Putamen (tissue), 1 donor: ENCODE results near the gene BICDL2.

Source experiments
- DNase-seq: peaks from one replicate; pipeline ENCODE4 v3.0.0-alpha.2; 2016; ENCODE audit warnings: low spot score

BICDL2 gene

DNA sequence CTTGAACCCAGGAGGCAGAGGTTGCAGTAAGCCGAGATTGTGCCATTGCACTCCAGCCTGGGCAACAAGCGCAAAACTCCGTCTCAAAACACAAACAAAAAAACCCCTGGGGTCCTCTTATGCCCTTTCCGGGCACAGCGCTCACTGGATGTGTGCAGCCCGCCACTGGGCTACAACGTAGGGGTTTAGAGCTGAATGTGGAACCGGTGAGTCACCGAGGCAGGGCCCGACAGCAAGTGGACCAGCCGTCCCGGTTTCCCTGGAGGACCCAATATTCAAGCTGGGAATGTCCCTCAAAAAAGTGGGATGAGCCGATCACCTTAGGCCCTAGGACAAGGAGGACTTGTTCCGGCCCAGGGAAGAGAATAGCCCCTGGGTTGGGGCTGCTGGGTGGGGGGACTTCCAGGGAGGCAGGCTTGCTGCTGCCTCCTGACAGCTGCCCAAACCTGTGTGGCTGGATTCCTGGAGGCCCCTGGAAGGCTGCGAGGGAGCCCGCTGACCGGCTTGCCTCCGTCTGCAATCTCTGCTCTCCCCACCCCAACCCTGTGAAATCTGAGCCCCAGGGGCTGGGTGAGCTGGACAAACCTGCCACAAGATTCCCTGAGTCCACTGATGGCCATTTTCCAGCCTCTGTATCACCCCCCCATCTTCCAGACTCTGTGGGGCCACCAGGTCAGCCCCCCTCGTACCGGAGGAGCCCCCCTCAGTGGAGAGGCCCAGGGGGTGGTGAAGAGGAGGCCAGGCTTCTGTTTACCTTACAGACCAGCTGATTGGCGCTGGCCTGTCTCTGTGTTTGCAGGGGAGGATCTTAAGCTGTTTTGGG lies 27.0 kb downstream of the BICDL2 start:
- DNase-seq: no peak

DNA sequence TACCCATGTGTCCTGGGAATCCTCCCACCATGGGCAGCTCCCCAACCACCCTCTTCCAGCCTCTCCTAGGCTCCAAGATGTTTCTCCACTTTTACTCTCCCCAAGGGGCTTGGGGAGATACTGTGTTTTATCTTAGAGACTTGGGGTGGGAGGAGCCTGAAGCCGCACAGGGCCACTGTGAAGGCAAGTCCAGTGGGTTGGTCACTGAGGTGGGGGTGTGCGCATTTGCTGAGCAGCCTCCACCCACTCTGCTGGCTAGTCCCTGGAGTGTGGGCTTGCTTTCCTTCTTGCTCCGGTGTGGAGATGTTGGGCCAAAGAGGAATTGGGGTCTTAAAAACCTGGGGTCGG lies 28.1 kb downstream of the BICDL2 start:
- DNase-seq: no peak

DNA sequence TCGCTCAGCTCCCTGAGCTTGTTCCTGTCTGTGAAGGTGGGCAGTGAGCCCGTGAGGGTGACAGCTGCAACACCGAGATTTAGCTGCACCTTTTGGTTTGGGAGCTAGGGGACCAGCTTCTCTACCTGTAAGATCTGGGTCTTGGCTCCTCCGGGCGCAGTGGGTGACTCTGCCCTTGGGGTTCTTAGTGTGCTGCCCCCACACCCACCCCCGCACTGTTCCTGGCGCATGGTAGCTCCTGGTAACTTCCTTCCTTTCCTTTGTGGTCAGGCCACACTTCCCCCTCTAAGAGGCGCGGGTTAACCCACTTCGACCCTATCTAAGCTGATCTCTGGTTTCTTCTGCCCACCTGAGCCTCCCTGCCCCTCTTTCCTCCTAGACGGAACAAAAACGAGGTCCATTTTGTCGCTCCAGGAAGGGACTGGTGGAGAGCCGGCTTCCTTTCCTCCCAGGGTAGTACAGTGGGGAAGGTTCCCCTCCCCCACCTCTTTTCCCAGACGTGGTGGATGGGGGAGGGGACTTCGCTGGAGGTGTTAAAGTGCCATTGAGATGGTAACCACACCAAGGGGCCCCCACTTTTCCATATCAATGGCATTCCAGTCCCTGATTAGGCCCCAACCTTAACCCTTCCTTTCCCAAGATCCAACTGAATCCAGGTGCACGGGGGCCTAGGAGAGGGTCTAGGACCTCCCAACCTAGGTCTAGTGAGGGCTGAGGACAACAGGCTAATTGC lies 28.6 kb downstream of the BICDL2 start:
- no peak for DNase-seq

DNA sequence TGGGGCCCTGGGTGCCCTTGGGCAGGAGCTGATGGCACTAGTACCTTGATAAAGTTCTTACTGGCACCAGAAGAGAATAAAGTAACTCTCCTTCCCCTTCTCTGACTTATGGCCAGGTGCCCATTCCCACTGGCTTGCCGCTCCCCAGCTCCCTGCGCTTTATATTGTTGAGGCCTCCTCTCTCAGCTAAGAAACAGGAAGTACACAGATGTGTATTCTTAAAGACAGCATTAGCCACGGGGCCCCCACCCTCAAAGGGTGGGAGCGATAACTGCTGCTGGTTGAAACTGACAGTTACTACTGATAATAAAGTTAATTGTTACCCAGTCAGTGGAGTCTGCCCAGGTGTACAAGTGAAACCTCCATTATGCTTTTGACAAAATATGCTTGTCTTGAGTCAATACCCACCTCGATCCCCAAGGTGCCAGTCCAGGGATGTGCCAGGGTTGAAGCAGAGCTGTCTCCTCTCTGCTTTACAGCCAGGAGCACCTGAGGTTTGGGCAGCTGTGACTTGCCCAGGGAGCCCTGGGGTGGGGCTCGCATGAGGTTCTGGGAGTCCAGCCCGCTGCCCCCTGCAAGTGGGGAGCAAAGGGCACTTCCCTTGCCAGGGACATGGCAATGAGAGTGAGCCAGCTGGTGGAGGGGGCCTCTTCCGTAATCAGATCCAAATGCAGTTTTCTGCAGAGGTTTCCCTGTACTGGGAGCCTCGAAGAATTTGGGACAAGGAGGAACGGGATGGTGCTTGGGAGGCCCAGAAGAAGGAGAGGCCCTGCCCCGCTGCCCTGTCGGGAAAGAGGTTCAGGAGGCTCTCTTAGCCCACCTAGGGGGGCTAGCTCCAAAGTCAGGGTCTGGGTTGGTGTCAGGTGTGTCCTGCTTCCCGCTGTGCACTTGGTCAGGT lies 29.4 kb downstream of the BICDL2 start:
- DNase-seq: no peak

DNA sequence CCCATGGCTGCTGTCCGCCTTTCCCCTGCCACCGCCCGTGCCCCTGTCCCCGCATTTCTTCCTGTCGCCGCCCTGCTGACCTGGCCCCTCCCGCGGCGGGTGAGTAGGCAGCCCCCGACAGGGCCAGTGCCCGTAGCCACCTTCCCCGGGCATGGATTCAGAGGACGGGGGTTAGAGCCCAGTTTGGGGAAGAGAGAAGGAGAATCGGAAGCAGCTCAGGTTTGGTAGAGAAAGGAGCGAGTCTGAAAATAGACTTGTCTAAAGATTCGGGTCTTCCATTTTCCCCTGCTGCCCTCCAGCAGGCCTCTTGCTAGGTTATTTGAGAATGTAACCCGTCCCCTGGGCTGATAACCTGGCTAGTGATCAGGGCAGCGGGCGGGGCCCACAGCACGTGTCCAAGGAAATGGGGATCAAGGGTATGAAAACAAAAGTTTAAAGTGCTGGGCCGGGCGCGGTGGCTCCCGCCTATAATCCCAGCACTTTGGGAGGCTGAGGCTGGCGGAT lies 31.9 kb downstream of the BICDL2 start:
- no peak for DNase-seq

DNA sequence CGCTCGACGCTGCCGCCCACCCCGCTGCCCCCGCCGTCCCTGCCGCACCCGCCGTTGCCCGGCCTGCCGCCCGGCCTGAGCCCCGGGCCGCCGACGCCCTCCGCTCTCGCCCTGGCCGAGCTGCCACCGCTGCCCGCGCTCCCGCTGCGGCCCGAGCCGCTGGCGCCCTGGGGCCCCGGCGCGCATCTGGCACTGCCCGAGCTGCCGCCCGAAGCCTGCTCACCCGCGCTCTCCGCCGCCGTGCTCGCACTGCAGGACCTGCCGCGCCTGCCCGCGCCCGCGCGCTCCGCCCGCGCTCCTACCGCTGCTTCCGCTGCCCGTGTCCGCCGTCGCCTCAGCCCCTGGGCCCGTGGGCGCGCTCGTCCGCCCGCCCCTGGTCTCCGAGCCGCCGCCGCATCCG lies 32.4 kb downstream of the BICDL2 start:
- DNase-seq: no peak

DNA sequence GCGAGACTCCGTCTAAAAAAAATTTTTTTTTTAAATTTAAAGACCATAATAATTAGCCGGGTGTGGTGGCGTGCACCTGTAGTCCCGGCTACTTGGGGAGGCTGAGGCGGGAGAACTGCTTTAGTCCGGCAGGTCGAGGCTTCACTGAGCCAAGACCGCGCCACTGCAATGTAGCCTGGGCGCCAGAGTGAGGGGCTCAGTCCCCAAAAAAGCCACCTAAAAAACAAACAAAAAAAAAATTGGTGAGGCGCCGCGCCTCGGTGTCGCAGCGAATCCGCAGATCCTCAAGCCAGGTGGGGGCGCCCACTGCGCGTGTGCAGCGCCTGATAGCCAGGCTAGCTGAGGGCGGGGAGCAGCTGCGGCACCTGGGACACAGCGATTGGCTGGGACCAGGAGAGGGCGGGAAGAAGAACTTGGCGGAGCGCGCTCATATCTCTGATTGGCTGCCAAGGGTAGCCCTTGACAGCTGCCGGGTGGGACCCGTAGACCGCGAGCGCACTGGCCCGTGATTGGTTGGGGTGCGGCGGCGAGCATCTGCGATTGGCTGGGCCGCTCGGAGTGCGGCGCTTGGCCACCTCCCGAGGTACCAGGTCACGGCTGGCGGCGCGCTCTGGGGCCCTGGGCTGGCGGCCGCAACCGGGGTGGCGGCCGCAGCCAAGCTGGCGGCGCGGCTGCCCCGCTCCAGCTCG lies 33.0 kb downstream of the BICDL2 start:
- peak; percentile 98 for DNase-seq

DNA sequence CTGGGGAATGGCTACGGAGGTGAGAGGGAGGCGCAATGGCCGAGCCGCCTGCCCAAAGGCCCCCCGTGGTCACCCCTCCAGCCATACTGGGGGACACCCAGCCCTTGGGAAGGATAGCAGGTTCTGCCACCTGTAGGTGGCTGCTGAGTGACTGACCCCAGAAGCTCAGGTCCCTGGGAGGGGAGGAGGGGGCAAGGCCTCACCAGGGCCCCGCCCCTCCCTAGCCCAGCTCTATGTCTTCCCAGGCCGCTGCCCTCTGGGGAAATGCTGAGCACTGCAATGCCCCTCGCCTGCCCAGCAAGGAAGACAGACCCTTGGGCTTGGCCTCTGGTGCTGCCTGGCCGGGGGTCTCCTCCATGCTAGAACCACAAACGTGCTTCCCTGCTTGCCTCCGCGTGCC lies 35.4 kb downstream of the BICDL2 start:
- DNase-seq: no peak

DNA sequence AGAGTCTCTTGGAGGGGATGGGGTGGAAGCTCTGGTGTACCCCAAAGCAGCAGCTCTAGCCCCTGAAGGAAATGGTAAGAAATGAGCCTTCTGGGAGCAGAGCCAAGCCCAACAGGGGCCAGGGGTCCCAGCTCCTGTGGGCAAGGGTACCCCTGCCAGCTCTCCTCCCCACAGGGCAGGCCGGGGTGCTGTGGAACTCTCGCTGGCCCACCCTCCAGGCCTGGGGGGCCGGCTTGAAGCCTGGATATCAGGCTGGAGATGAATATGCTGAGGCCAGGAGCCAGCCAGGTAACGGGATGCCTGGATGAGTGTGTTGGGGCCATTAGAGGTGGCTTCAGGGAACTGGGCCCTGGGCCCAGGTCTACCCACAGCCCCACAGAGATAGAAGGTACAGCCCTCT lies 36.2 kb downstream of the BICDL2 start:
- DNase-seq: no peak

DNA sequence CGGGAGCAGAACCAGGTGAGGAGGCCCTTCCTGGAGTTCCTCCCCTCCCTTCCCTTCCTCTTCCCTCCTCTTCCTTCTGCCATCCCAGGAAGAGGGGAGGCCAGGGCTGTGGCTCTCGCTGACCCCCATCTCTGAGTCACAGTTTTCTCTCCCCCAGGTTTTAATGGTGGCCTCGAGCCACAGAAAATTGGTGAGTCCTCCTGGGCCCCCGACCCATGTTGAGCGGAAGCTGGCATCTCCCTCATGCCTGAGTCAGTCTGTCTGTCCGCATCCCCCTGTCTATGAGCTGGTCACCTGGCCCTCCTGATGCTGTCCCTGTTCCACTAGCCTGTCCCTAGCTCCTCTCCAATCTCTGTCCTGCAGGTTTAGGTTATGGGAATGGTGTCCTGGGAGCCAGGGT lies 36.8 kb downstream of the BICDL2 start:
- no peak for DNase-seq

DNA sequence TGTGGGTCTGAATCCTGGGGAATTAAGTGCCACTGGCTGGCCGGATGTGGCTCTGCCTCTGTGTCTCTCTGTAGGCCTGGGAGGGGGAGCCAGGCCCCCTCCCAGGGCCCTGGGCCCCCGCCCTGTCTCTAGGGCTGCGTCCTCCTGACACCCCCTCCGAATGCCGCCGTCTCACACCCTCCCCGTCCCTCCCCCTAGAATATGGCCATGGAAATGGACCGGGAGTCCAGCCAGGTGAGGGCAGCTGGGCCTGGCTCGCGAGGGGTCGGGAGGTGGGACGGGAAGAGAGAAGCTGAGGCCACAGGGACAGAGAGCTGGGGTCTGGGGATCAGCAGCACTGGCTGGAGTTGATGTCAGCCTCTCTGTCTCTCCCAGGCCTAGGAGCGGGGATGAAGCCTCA lies 40.4 kb downstream of the BICDL2 start:
- DNase-seq: no peak

DNA sequence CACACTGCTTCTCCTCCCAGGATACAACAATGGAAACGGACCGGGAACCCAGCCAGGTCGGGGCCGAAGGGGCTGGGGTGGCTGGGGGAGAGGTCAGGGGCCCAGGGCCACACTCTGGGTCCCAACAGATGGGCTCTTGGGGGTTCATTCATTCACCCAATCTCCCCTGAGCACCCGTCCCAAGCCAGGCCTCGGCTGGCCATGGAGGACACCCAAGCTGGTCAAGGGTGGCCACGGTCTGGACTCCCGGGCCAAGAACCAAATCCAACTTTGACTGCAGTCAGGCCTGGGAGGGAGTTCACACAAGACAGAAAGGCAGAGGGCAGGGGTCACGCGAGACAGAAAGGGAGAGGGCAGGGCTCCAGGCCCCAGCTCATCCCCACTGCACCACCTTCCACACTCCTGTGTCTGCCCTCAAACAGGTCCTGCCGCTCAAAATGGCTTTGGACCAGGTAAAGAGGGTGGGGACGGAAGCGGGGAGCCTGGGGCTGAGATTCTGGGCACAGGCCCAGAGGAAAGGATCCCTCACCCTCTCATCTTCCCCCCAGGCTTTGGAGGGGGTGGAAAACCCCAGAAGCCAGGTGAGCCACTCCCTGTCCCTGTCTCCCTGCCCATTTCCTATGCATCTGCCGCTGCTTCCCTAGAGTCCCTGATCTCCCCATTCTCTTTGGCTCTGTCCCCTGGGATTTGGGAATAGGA lies 44.2 kb downstream of the BICDL2 start:
- no peak for DNase-seq

DNA sequence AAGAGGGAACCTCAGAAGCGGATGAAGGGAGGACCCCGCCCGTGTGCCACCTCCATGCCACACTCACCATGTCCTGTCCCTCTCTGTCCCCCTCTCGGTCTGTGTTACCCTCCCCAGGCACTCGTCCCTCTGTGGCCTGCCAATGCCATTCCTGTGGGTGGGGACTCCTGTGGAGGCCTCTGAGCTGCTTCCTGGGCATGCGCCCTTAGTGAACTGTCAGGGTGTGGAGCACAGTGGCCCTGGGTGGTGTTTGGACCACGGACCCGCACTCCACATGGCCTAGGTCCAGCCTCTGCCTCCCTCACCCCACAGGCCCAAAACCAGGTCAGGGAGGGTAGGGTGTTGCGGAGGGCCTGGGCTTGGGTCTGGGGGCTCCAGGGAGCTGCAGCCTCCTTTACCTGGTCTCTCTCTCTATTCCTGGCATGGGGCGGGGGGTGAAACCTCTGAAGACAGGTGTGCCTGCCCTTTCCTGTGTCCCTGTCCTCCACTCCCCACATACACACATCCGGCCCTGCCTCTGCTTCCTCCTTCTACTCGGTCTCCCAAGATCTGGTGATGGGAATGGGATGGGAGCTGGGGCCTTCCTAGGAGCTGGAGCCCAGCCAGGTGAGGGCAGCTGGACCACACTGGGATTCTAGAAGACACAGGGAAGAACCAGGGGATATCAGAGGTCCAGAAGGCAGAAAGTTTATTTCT lies 45.0 kb downstream of the BICDL2 start:
- DNase-seq: no peak

DNA sequence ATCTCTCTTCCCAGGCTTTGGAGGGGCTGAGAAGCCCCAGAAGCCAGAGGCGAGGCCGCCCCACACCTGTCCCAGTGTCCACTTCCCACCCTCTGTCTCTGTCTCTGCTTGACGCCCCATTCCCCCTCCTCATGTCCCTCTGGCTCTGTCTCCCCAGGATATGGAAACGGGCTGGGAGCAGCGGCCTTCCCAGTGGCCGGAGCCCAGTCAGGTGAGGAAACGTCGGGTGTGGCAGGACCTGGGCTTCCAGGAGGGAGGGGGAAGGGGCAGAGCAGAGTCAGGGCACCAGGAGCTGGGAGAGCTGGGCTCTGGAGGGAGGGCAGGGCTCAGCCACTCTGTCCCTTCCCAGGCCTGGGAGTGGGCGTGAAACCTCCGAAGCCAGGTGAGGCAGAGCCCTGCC lies 45.9 kb downstream of the BICDL2 start:
- DNase-seq: no peak

DNA sequence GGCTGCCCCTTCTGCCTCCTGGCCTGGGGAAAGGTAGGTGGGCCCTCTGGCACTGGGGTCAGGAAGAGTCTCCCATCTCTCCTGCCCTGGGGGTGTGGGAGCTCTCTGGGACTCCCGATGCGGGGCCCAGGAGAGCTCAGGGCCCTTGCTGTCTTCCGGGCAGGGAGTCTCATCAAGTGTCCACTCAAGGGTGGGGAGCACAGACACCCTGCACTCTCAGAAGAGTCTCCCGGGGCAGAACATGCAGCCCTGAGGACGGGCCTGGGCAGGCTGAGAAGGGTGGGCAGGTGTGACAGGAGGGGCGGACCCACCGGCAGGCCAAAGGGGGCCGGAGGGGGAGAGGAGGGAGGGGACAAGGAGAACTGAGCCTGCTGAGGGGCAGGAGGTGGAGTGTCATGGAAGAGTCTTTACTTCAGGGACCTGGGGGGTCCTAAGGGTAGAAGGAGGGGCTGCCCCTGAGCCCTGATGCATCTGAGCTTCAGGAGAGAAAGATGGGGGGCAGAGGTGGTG lies 48.1 kb downstream of the BICDL2 start:
- DNase-seq: no peak

DNA sequence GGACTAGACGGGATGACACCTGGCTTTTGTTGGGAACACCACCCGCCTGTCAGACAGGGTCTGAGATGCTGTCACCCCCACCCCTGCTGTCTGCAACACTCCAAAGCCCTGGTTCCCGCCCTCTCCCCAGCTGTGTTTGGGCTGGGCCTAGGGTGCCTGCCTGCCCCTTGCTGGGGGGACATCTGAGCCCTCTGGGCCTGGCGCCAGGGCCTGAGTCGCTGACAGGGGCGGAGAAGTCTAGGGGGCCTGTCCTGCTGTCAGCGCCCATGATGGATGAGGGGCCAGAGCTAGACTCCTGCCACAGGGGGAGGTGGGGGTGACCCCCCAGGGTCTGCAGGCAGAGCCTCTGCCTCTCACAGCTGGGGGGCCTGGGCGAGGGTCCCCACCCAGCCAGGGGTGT lies 48.9 kb downstream of the BICDL2 start:
- DNase-seq: no peak

DNA sequence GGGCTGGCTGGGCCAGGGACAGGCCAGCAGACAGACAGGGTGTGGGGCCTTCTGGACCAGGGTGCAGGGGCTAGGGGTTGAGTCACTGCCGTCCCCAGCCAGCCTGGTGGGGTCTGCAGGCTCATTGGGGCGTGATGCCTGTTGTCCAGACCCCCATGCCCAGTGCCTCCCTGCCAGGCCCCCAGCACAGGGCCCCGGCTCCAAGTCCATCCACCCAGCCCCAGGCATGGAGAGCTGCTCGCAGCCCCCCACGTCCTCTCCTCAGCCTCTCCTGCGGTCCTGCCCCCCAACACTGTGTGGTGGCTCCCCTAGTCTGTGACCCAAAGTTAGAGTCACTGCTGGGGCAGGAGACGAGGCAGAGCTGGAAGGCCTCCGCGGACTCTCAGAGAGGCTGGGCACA lies 49.5 kb downstream of the BICDL2 start:
- no peak for DNase-seq

DNA sequence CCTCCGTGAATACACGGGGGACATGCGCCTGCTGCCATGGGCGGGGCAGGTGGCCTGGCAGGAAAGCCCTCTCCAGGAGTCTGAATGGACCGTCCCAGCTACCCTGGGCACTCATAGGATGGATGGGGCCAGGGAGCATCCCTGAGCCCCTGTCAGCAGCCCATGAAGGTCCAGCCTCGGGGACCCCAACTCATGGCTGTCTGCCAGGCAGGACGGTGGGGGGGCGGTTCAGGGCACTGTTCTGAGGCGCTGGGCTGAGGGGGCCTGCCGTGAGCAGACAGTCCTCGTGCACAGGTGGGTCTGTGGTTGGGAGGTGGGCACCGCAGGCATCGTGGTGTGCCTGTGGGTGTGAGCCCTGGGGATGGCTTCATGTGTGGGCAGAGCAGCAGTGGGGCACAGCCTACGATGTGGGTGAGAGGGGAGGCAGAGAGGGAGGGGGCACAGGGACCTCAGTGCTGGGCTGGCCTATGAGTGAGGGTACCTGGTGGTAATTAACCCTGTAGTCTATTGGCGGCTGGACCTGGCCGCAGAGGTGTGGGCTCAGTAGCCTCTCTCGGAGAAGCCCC lies 50.0 kb downstream of the BICDL2 start:
- no peak for DNase-seq

DNA sequence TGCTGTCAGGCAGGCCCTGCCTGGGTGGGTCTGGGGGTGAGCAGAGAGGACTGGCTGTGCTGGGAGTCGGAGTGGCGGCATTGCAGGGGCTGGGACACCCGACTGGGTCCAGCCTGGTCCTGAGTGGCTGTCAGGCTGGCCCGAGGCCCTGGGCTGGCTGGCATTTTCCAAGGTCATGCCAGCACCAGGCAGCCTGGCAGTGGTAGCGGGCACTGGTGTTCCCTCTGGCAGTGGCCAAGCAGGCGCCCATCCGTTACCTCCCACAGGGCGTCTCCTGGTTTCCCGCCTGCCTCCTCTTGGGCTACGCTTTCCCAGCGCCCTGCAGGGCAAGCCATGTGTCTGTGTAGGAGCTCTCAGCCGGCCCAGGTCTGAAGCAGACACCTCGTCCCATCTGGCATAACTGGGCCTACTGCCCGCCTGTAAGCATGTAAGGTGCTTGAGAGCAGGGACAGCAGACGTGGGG lies 50.8 kb downstream of the BICDL2 start:
- no peak for DNase-seq

DNA sequence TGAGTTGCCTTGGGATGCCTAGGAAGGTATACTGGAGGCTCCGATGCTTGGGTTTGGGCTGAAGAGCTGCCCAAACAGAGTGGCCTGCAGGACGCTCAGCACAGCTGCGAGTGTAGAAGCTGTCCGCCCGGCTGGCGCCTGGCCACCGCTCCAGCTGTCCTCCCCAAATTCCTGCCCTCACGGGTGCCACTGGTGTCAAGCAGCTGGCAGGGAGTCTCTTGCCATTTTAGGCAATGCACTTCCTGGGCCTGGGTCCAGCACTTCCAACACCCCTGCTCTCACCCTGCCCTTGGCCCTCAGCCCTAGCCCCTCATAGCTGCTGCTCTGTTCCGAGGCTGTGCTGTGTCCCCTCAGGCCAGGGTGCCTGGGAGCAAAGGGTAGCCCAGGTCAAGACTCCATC lies 51.3 kb downstream of the BICDL2 start:
- no peak for DNase-seq
